CMK (cell line): ENCODE measurements around the gene ZNF185.

Source experiments
- DNase-seq: peaks from one replicate; pipeline ENCODE4 v3.0.0-alpha.2; 2010; ENCODE audit warnings: low read depth

ZNF185 gene

GRCh38 chrX:152917656-152918579 lies 20.1 kb downstream of the ZNF185 start:
- DNase-seq = no peak

GRCh38 chrX:152918707-152919106 lies 20.8 kb downstream of the ZNF185 start:
- no peak for DNase-seq

GRCh38 chrX:152923599-152923998 lies 25.7 kb downstream of the ZNF185 start:
- no peak for DNase-seq

GRCh38 chrX:152925835-152926234 lies 28.0 kb downstream of the ZNF185 start:
- DNase-seq = no peak

GRCh38 chrX:152926279-152926678 lies 28.4 kb downstream of the ZNF185 start:
- DNase-seq = no peak

- no peak for DNase-seq
These were observed 29.1 kb downstream of the ZNF185 start for GRCh38 chrX:152926923-152927322.

- no peak for DNase-seq
These were observed 30.2 kb downstream of the ZNF185 start for GRCh38 chrX:152927858-152928760.

- no peak for DNase-seq
These were observed 31.0 kb downstream of the ZNF185 start for GRCh38 chrX:152928761-152929400.

GRCh38 chrX:152929898-152930297 lies 32.0 kb downstream of the ZNF185 start:
- DNase-seq = no peak

- no peak for DNase-seq
These were observed 32.6 kb downstream of the ZNF185 start for GRCh38 chrX:152930516-152930915.

GRCh38 chrX:152932144-152932543 lies 34.3 kb downstream of the ZNF185 start:
- no peak for DNase-seq

GRCh38 chrX:152932598-152933175 lies 34.8 kb downstream of the ZNF185 start:
- DNase-seq = no peak

GRCh38 chrX:152936306-152936705 lies 38.4 kb downstream of the ZNF185 start:
- DNase-seq = no peak

- DNase-seq = no peak
These were observed 39.4 kb downstream of the ZNF185 start for GRCh38 chrX:152937236-152937635.

GRCh38 chrX:152941328-152942076 lies 43.6 kb downstream of the ZNF185 start:
- peak; percentile 71 for DNase-seq

GRCh38 chrX:152942077-152942442 lies 44.2 kb downstream of the ZNF185 start:
- DNase-seq = no peak

GRCh38 chrX:152943826-152944225 lies 46.0 kb downstream of the ZNF185 start:
- DNase-seq = no peak

GRCh38 chrX:152945021-152945979 lies 47.4 kb downstream of the ZNF185 start:
- no peak for DNase-seq

GRCh38 chrX:152946681-152947080 lies 48.8 kb downstream of the ZNF185 start:
- no peak for DNase-seq
